ENCODE measurements around the gene ADAM33. TPM values are rescaled to one million over a fixed set of nuclear protein-coding genes. Genes with fewer than 3 reads are reported as not detected.
A peak's percentile ranks its signal among the peaks of the same experiment; 100 is the strongest.

The ADAM33 gene
- total RNA-seq, 1 donor from 2014 or later: 11.7 TPM

GRCh38 chr20:3660262-3661059, 21.3 kb downstream of the ADAM33 start:
- intact Hi-C loops (cut with DNase I): no loop called here
- ATAC-seq: no peak

GRCh38 chr20:3659492-3660261, 22.1 kb downstream of the ADAM33 start:
- TF ChIP-seq CTCF (IDR thresholded peaks at IDR 0.05): no peak
- H3K36me3 ChIP-seq: no peaks in the 10 kb centered on the region
- H3K4me3 ChIP-seq: no peak overlapping the region
- no peak overlapping the region for H3K27ac ChIP-seq
- ATAC-seq (peak in 1 of 2 donors; percentile 17), DNase-seq (no peak)
- H3K27me3 ChIP-seq (ENCODE audit: low read depth): peaks cover 32% of the 10 kb centered on the region
- intact Hi-C loops (cut with DNase I): no loop called here
- H3K9me3 ChIP-seq: no peaks in the 10 kb centered on the region
- no peaks in the 10 kb centered on the region for H3K4me1 ChIP-seq

More at GRCh38 chr20:3660262-3661059, 21.3 kb downstream of the ADAM33 start:
- Histone ChIP-seq H3K27ac (no peak overlapping the region), H3K4me3 (no peak overlapping the region), H3K9me3 (no peaks in the 10 kb centered on the region), H3K36me3 (no peaks in the 10 kb centered on the region), H3K27me3 (ENCODE audit: low read depth) (peaks cover 32% of the 10 kb centered on the region), H3K4me1 (no peaks in the 10 kb centered on the region)
- TF ChIP-seq CTCF (IDR thresholded peaks at IDR 0.05): no peak
- DNase-seq: no peak

- H3K27me3 ChIP-seq (ENCODE audit: low read depth): peaks cover 32% of the 10 kb centered on the region
- H3K27ac ChIP-seq: no peak overlapping the region
- no peak for DNase-seq
- intact Hi-C loops (cut with DNase I): no loop called here
- no peaks in the 10 kb centered on the region for H3K36me3 ChIP-seq
- ATAC-seq: no peak
- H3K4me1 ChIP-seq: no peaks in the 10 kb centered on the region
- no peaks in the 10 kb centered on the region for H3K9me3 ChIP-seq
- H3K4me3 ChIP-seq: no peak overlapping the region
- TF ChIP-seq CTCF (IDR thresholded peaks at IDR 0.05): no peak
These were observed 22.9 kb downstream of the ADAM33 start for GRCh38 chr20:3658716-3659491.

- Histone ChIP-seq H3K9me3 (no peaks in the 10 kb centered on the region), H3K27me3 (ENCODE audit: low read depth) (peaks cover 32% of the 10 kb centered on the region), H3K4me1 (no peaks in the 10 kb centered on the region), H3K4me3 (no peak overlapping the region), H3K27ac (no peak overlapping the region), H3K36me3 (no peaks in the 10 kb centered on the region)
- ATAC-seq: no peak
- DNase-seq: no peak
- no peak for TF ChIP-seq CTCF (IDR thresholded peaks at IDR 0.05)
- intact Hi-C loops (cut with DNase I): no loop called here
These were observed 23.6 kb downstream of the ADAM33 start for GRCh38 chr20:3658019-3658715.

GRCh38 chr20:3655131-3655405, 26.7 kb downstream of the ADAM33 start:
- TF ChIP-seq CTCF (IDR thresholded peaks at IDR 0.05): no peak
- no peak overlapping the region for H3K4me3 ChIP-seq
- no peak for ATAC-seq
- no peak overlapping the region for H3K27ac ChIP-seq
- H3K4me1 ChIP-seq: no peaks in the 10 kb centered on the region
- DNase-seq: no peak
- H3K9me3 ChIP-seq: no peaks in the 10 kb centered on the region
- peaks cover 4% of the 10 kb centered on the region for H3K36me3 ChIP-seq
- H3K27me3 ChIP-seq (ENCODE audit: low read depth): peaks cover 7% of the 10 kb centered on the region
- intact Hi-C loops (cut with DNase I): no loop called here
